Glutamatergic neuron (in vitro differentiated cells): ENCODE measurements around the gene UBE2G2. TPM values are rescaled to one million over a fixed set of nuclear protein-coding genes. Genes with fewer than 3 reads are reported as not detected.

Experiments used
- DNase-seq: peaks from one replicate; pipeline ENCODE4 v3.0.0; 2022
- H3K27ac Mint-ChIP-seq: one replicate; pipeline ENCODE4 v1.8.0; 2020; ENCODE audit warnings: mild to moderate bottlenecking, mixed read lengths, inconsistent platforms; ENCODE audit not compliant: unreplicated experiment
- H3K27me3 Mint-ChIP-seq: one replicate; pipeline ENCODE4 v1.8.0; 2020; ENCODE audit warnings: mild to moderate bottlenecking, moderate library complexity, mixed read lengths, inconsistent platforms; ENCODE audit not compliant: unreplicated experiment
- H3K36me3 Mint-ChIP-seq: one replicate; pipeline ENCODE4 v1.8.0; 2020; ENCODE audit warnings: mild to moderate bottlenecking, mixed read lengths, inconsistent platforms; ENCODE audit not compliant: unreplicated experiment
- H3K4me1 Mint-ChIP-seq: one replicate; pipeline ENCODE4 v1.8.0; 2020; ENCODE audit warnings: mild to moderate bottlenecking, low read depth, mixed read lengths, inconsistent platforms; ENCODE audit not compliant: unreplicated experiment
- H3K4me3 Mint-ChIP-seq: one replicate; pipeline ENCODE4 v1.8.0; 2020; ENCODE audit warnings: mild to moderate bottlenecking, mixed read lengths, inconsistent platforms; ENCODE audit not compliant: unreplicated experiment
- H3K9me3 Mint-ChIP-seq: one replicate; pipeline ENCODE4 v1.8.0; 2020; ENCODE audit warnings: mild to moderate bottlenecking, moderate library complexity, mixed read lengths, inconsistent platforms; ENCODE audit not compliant: unreplicated experiment
- total RNA-seq: library from RNA; stranded (reverse); fragmentation: NEBNext Ultra II Directional; extraction: Animal tissue kit (Norgen Biotek cat#: 25700); gene quantifications from one replicate; pipeline ENCODE4 v1.2.1, GENCODE V29; 2021; ENCODE audit not compliant: unreplicated experiment
- TF ChIP-seq, protein P1 (sequence below): fragments of 200-600 bp; sonication (generic); IDR thresholded peaks from one replicate; pipeline ENCODE4 v1.5.0; 2021; ENCODE audit not compliant: partially characterized antibody, unreplicated experiment

UBE2G2 gene
- total RNA-seq, 1 donor from 2014 or later, result 77.7 TPM

DNA sequence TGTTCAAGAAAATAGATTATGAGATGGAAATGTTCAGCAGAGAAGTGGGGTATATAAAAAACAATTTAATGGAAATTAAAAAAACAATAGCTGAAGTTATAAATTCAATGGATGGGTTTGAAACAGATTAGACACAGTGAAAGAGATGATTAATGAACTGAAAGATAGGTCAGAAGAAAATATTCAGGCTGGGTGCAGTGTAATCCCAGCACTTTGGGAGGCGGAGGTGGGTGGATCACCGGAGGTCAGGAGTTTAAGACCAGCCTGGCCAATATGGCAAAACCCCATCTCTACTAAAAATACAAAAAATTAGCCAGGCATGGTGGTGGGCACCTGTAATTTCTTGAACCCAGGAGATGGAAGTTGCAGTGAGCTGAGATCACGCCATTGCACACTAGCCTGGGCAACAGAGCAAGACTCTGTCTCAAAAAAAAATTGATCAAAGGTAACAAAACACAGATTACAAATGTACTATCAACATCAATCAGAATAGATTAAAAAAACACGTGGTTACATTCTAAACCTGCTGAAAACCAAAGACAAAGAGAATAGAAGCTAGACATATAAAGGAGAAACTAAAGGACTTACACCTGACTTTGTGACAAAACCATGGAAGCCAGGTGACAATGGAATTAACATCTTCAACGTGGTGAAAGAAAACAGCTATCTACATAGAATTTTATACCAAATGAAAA lies 21.0 kb upstream of the UBE2G2 start:
- peaks cover 4% of the 10 kb centered on the region for H3K4me1 Mint-ChIP-seq
- H3K27ac Mint-ChIP-seq, result no peak overlapping the region
- DNase-seq, result no peak
- H3K9me3 Mint-ChIP-seq, result peaks cover 24% of the 10 kb centered on the region
- TF ChIP-seq, protein P1, sequence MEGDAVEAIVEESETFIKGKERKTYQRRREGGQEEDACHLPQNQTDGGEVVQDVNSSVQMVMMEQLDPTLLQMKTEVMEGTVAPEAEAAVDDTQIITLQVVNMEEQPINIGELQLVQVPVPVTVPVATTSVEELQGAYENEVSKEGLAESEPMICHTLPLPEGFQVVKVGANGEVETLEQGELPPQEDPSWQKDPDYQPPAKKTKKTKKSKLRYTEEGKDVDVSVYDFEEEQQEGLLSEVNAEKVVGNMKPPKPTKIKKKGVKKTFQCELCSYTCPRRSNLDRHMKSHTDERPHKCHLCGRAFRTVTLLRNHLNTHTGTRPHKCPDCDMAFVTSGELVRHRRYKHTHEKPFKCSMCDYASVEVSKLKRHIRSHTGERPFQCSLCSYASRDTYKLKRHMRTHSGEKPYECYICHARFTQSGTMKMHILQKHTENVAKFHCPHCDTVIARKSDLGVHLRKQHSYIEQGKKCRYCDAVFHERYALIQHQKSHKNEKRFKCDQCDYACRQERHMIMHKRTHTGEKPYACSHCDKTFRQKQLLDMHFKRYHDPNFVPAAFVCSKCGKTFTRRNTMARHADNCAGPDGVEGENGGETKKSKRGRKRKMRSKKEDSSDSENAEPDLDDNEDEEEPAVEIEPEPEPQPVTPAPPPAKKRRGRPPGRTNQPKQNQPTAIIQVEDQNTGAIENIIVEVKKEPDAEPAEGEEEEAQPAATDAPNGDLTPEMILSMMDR, result no peak
- no peak overlapping the region for H3K4me3 Mint-ChIP-seq
- peaks cover 9% of the 10 kb centered on the region for H3K27me3 Mint-ChIP-seq
- peaks cover 44% of the 10 kb centered on the region for H3K36me3 Mint-ChIP-seq

DNA sequence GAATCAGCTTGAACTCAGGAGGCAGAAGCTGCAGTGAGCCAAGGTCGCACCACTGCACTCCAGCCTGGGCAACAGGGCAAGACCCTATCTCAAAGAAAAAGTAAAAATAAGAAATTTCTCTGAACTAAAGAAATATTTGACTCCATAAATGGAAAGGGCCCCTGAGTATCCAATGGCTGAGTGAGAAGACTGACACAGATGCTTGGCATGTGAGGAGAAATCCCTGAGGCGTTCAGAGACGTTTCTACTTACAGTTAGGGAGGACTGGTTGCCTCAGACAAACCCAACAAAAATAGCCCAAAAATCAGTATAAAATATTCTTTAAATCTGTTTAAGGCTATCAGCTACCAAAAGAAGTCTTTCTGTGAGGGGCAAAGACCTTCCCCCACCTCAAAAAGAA lies 19.2 kb upstream of the UBE2G2 start:
- peaks cover 24% of the 10 kb centered on the region for H3K9me3 Mint-ChIP-seq
- no peak overlapping the region for H3K4me3 Mint-ChIP-seq
- H3K36me3 Mint-ChIP-seq, result peaks cover 32% of the 10 kb centered on the region
- TF ChIP-seq, protein P1, result no peak
- H3K27me3 Mint-ChIP-seq, result peaks cover 9% of the 10 kb centered on the region
- no peak for DNase-seq
- H3K4me1 Mint-ChIP-seq, result peaks cover 5% of the 10 kb centered on the region
- H3K27ac Mint-ChIP-seq, result no peak overlapping the region

DNA sequence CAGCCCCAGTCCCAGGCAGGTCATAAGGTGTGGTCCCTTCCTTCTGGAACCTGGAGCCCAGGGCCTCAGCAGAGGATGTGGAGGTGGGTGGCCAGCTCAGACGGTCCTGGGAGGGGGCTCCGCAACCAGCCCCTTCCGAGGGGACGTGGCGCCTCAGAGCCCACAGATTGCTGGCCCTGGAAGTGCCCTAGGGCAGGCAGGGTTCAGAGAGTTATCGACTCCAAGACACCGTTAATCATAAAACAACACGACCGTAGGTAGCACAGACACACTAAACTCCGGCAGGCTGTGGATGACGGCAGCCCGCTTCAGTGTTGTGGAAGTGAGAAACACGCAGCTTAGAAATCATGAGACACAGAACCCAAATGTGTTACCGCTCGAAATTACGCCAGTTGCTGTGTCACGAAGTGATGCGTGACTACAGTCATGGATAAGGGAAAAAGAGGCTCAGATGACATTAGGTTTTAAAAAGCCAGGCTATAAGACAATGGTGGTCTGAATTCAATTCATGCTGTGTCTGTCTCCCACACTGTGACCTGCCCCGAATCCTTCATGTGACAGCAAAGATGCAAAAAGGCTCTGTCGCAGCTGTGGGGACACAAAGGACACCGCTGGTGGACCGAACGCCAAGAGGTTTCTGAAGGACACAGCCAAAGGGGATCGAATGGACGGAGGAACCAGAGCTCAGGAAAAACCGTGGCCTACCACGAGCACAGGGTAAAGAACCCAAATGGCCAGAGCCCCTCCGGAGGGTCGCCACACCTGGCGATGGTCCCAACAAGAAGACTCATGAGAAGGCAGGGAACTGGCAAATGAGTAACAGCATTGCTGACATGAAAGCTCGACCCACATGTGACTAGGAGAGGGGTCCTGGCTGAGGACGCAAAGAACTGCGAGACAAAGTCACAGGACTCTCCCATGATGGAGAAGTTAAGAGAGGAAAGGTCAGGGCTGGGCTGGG lies 17.9 kb upstream of the UBE2G2 start:
- Mint-ChIP-seq H3K36me3 (peaks cover 31% of the 10 kb centered on the region), H3K9me3 (peaks cover 24% of the 10 kb centered on the region), H3K27ac (no peak overlapping the region), H3K4me1 (peaks cover 7% of the 10 kb centered on the region), H3K27me3 (peaks cover 9% of the 10 kb centered on the region), H3K4me3 (peak overlapping the region; percentile 25)
- no peak for DNase-seq
- TF ChIP-seq, protein P1, result no peak

DNA sequence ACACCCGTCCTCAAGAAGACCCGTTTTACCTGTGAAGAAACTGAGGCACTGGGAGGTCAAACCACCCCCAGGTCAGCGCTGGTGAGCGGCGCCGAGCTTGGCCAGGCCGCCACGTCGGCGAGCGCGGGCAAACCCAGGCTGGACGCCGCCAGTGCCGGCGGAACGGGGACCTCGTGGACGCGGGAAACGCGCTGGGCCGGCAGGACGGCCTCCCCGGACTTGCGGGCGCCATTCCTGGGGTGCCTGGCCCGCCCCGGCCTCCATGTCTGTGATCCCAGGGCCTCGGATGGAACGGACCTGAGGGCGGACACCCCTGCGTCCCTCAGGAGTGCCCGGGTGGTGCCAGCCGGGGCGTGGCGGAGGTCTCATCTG lies 17.0 kb upstream of the UBE2G2 start:
- peaks cover 7% of the 10 kb centered on the region for H3K27me3 Mint-ChIP-seq
- TF ChIP-seq, protein P1, result no peak
- H3K36me3 Mint-ChIP-seq, result peaks cover 28% of the 10 kb centered on the region
- H3K4me3 Mint-ChIP-seq, result no peak overlapping the region
- no peak overlapping the region for H3K27ac Mint-ChIP-seq
- no peak for DNase-seq
- peaks cover 22% of the 10 kb centered on the region for H3K9me3 Mint-ChIP-seq
- H3K4me1 Mint-ChIP-seq, result peaks cover 7% of the 10 kb centered on the region
